ENCODE data around the gene MAN2A1.

Gene MAN2A1

GRCh38 chr5:109693535-109694400 lies 4.0 kb downstream of the MAN2A1 start:
- TF ChIP-seq ZNF792 (tag by site-specific recombination; IDR thresholded peaks at IDR 0.05) (no peak), PRDM1 (tag by site-specific recombination; IDR thresholded peaks at IDR 0.05) (peak; percentile 71), ZBTB26 (tag by site-specific recombination; optimal IDR thresholded peaks at IDR 0.05) (no peak)
- Histone ChIP-seq H3K9me3 (ENCODE audit: control insufficient read depth, insufficient read depth, low read depth, low read length) (no peaks in the 10 kb centered on the region), H3K4me3 (ENCODE audit: low read depth, low read length) (no peak overlapping the region), H3K4me1 (ENCODE audit: control insufficient read depth, insufficient read depth, low read length) (peaks cover 24% of the 10 kb centered on the region), H3K27ac (ENCODE audit: extremely low read depth, low read depth, low read length) (no peak overlapping the region), H3K36me3 (ENCODE audit: control insufficient read depth in 2 of 2, insufficient read depth in 1 of 2, low read length in 2 of 2) (no peaks in the 10 kb centered on the region)
- ChIA-PET CTCF (interaction anchor here (0.6 kb wide), 1 partner anchor 25 kb away, joined by 3 read pairs; no protein-coding TSS in a partner anchor), POLR2A (no interaction called here)

GRCh38 chr5:109694451-109694891 lies 4.7 kb downstream of the MAN2A1 start:
- ChIA-PET CTCF (interaction anchor here (0.6 kb wide), 1 partner anchor 24 kb away, joined by 3 read pairs; no protein-coding TSS in a partner anchor), POLR2A (no interaction called here)
- no peaks in the 10 kb centered on the region for H3K9me3 ChIP-seq (ENCODE audit: control insufficient read depth, insufficient read depth, low read depth, low read length)
- no peak overlapping the region for H3K27ac ChIP-seq (ENCODE audit: extremely low read depth, low read depth, low read length)
- TF ChIP-seq ZNF449 (tag by site-specific recombination; IDR thresholded peaks at IDR 0.05) (0 out of 2 replicates have a peak, but pooled peaks have one; percentile 18), REST (tag by site-specific recombination; IDR thresholded peaks at IDR 0.05) (no peak)
- peaks cover 24% of the 10 kb centered on the region for H3K4me1 ChIP-seq (ENCODE audit: control insufficient read depth, insufficient read depth, low read length)
- no peak overlapping the region for H3K4me3 ChIP-seq (ENCODE audit: low read depth, low read length)
- no peaks in the 10 kb centered on the region for H3K36me3 ChIP-seq (ENCODE audit: control insufficient read depth in 2 of 2, insufficient read depth in 1 of 2, low read length in 2 of 2)

DNA sequence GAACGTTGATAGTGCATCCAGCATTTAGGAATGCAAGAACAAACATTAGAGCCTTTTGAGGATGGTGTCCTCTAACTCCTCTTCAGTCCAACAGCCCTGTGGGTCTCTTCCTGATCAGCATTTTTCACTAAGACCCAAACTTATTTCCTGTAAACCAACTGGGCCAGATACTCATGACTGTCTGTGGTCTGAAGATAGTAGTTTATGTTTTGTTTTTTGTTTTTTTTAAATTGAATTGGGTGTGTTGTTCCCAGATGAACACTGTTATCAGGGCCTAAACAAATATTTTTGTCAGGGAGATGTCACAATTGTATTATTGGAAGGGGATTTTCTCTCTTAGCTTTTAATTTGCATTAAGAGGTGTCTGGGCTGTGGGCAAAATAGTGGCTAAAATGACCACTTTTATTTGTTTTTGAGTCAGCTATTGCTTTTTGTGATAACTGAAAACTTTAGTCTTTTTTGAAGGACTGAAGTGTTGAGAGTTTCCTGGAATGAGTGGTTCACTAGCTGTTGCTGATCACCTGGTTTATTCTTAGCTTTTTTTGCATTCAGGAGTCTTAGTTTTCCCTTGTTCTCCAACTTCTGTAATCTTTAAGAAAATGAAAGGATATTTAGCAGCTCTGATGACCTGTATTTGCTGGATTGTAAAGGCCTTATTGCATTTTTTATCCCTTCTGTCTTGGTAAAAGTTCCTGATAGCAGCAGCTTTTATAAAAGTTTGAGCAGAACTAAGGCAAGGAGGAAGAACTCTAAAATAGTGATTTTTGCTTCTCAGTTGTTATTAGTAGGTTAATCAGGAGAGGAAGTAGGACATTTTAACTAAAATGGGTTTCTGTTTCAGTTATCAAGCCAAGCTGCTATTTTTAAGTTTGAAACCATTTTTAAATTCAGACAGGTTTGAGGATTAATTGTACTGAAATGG lies 5.5 kb downstream of the MAN2A1 start:
- ChIA-PET POLR2A (interaction anchor here (1.2 kb wide), 1 partner anchor 624 kb away, joined by 3 read pairs; no protein-coding TSS in a partner anchor), CTCF (interaction anchor here (0.6 to 0.7 kb wide), 2 partner anchors 640 to 783 kb away, joined by 3 read pairs; no protein-coding TSS in a partner anchor)
- H3K27ac ChIP-seq (ENCODE audit: extremely low read depth, low read depth, low read length) = no peak overlapping the region
- no peaks in the 10 kb centered on the region for H3K36me3 ChIP-seq (ENCODE audit: control insufficient read depth in 2 of 2, insufficient read depth in 1 of 2, low read length in 2 of 2)
- no peak overlapping the region for H3K4me3 ChIP-seq (ENCODE audit: low read depth, low read length)
- H3K9me3 ChIP-seq (ENCODE audit: control insufficient read depth, insufficient read depth, low read depth, low read length) = no peaks in the 10 kb centered on the region
- H3K4me1 ChIP-seq (ENCODE audit: control insufficient read depth, insufficient read depth, low read length) = peaks cover 24% of the 10 kb centered on the region
- no peak for TF ChIP-seq GLI2 (tag by site-specific recombination; IDR thresholded peaks at IDR 0.05; ENCODE audit: borderline replicate concordance, low read depth)
- TF ChIP-seq, protein P1, sequence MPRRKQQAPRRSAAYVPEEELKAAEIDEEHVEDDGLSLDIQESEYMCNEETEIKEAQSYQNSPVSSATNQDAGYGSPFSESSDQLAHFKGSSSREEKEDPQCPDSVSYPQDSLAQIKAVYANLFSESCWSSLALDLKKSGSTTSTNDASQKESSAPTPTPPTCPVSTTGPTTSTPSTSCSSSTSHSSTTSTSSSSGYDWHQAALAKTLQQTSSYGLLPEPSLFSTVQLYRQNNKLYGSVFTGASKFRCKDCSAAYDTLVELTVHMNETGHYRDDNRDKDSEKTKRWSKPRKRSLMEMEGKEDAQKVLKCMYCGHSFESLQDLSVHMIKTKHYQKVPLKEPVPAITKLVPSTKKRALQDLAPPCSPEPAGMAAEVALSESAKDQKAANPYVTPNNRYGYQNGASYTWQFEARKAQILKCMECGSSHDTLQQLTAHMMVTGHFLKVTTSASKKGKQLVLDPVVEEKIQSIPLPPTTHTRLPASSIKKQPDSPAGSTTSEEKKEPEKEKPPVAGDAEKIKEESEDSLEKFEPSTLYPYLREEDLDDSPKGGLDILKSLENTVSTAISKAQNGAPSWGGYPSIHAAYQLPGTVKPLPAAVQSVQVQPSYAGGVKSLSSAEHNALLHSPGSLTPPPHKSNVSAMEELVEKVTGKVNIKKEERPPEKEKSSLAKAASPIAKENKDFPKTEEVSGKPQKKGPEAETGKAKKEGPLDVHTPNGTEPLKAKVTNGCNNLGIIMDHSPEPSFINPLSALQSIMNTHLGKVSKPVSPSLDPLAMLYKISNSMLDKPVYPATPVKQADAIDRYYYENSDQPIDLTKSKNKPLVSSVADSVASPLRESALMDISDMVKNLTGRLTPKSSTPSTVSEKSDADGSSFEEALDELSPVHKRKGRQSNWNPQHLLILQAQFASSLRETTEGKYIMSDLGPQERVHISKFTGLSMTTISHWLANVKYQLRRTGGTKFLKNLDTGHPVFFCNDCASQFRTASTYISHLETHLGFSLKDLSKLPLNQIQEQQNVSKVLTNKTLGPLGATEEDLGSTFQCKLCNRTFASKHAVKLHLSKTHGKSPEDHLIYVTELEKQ (tag by site-specific recombination; IDR thresholded peaks at IDR 0.05; ENCODE audit: borderline replicate concordance) = no peak
- TF ChIP-seq ZNF335 (tag by site-specific recombination; conservative IDR thresholded peaks at IDR 0.05) = no peak
- TF ChIP-seq ZNF24 (tag by site-specific recombination; IDR thresholded peaks at IDR 0.05) = no peak
- TF ChIP-seq, protein P2, sequence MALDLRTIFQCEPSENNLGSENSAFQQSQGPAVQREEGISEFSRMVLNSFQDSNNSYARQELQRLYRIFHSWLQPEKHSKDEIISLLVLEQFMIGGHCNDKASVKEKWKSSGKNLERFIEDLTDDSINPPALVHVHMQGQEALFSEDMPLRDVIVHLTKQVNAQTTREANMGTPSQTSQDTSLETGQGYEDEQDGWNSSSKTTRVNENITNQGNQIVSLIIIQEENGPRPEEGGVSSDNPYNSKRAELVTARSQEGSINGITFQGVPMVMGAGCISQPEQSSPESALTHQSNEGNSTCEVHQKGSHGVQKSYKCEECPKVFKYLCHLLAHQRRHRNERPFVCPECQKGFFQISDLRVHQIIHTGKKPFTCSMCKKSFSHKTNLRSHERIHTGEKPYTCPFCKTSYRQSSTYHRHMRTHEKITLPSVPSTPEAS (tag by site-specific recombination; IDR thresholded peaks at IDR 0.05) = no peak
- no peak for TF ChIP-seq SCRT1 (tag by site-specific recombination; IDR thresholded peaks at IDR 0.05; ENCODE audit: borderline replicate concordance)
- no peak for TF ChIP-seq ZNF830 (tag by site-specific recombination; IDR thresholded peaks at IDR 0.05; ENCODE audit: low read depth)
- no peak for TF ChIP-seq ZNF174 (tag by site-specific recombination; IDR thresholded peaks at IDR 0.05)
